ENCODE results near the gene TTLL7.

Gene TTLL7

DNA sequence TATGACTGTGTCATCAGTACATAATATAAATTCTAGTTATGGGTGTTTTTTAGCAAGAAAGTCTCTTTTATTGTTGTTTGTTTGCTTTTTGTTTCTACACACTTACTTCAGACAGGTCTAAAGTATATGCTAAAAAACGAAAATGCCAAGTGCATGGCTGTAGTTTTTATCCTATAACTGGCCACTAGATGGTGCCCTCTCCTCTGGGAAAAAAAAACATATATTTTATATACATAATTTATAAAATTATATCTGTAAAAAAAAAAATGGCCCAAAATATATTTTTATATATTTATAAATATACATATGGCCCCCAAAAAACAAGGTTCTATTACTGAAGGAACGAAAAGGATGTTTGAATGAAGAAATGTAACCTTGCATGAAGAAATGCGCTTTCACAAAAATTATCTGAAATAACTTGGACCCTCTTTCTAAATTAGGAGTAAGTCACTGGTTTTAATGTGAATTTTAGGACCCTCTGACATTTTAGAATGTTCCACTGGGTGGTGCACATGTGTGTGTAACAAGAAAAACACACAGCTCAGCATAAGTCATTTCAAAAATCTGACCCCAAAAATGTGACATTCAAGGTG is 93.5 kb downstream of the TTLL7 start:
- H3K4me1 ChIP-seq (ENCODE audit: control insufficient read depth, insufficient read depth, low read length): peaks cover 19% of the 10 kb centered on the region
- no peaks in the 10 kb centered on the region for H3K9me3 ChIP-seq (replicated peaks; ENCODE audit: low read length)
- H3K4me2 ChIP-seq (ENCODE audit: low read length): no peak overlapping the region
- no peaks in the 10 kb centered on the region for H3K36me3 ChIP-seq (ENCODE audit: insufficient read depth, low read length)
- H3K27me3 ChIP-seq (ENCODE audit: control insufficient read depth, insufficient read depth, low read length): no peaks in the 10 kb centered on the region
- H3K4me3 ChIP-seq (ENCODE audit: low read length): no peak overlapping the region
- H3K9ac ChIP-seq (ENCODE audit: low read depth, low read length): no peak overlapping the region

DNA sequence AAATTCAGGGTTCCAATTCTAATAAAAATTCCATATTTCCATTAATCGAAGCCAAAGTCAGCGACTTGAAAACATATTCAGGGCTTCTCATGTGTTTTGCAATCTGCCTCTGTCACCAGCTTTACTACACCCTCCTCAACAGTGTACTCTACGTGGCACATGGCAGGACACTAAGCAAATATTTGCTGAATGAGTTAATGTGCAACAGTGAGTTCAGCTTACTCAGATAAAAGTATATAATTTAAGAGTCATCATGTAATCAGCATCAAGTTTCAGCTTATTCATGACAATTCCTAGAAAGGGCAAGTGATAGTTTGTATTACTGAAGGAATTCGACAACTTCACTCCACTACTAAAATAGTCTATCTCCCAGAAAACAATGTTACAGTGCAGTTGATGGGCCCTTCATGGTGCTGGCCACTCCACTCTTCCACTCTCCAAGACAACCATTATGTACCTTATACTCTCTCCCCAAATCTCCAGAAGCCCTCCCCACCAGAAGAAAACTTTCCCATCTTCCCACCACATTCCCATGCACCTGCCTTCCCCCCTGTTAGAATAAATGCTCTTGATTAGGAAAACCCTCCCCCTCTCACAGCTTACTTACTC is 97.3 kb downstream of the TTLL7 start:
- H3K27me3 ChIP-seq (ENCODE audit: control insufficient read depth, insufficient read depth, low read length): no peaks in the 10 kb centered on the region
- H3K4me2 ChIP-seq (ENCODE audit: low read length): no peak overlapping the region
- H3K9ac ChIP-seq (ENCODE audit: low read depth, low read length): no peak overlapping the region
- no peaks in the 10 kb centered on the region for H3K36me3 ChIP-seq (ENCODE audit: insufficient read depth, low read length)
- H3K9me3 ChIP-seq (replicated peaks; ENCODE audit: low read length): no peaks in the 10 kb centered on the region
- H3K4me1 ChIP-seq (ENCODE audit: control insufficient read depth, insufficient read depth, low read length): peaks cover 22% of the 10 kb centered on the region
- H3K4me3 ChIP-seq (ENCODE audit: low read length): no peak overlapping the region

DNA sequence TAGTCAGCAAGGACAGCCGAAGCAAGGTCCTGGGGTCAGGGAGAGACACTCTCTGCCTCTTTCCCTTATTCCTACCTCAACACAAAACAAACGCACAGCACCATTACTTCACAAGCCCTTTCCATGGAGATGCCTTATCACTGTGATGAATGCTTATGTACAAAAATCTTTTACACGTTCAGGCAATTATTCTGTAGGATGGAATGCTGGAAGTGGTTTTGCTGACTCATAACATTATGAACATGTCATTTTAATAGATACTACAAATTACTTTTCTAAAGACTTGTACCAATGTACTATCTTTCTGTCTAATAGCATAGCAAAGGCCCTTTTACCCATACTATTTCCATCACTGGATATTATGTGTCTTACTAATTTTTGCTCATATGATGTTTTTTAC is 98.4 kb downstream of the TTLL7 start:
- H3K9me3 ChIP-seq (replicated peaks; ENCODE audit: low read length): no peaks in the 10 kb centered on the region
- no peak overlapping the region for H3K4me3 ChIP-seq (ENCODE audit: low read length)
- H3K4me1 ChIP-seq (ENCODE audit: control insufficient read depth, insufficient read depth, low read length): peaks cover 22% of the 10 kb centered on the region
- H3K27me3 ChIP-seq (ENCODE audit: control insufficient read depth, insufficient read depth, low read length): no peaks in the 10 kb centered on the region
- no peak overlapping the region for H3K9ac ChIP-seq (ENCODE audit: low read depth, low read length)
- no peaks in the 10 kb centered on the region for H3K36me3 ChIP-seq (ENCODE audit: insufficient read depth, low read length)
- no peak overlapping the region for H3K4me2 ChIP-seq (ENCODE audit: low read length)

DNA sequence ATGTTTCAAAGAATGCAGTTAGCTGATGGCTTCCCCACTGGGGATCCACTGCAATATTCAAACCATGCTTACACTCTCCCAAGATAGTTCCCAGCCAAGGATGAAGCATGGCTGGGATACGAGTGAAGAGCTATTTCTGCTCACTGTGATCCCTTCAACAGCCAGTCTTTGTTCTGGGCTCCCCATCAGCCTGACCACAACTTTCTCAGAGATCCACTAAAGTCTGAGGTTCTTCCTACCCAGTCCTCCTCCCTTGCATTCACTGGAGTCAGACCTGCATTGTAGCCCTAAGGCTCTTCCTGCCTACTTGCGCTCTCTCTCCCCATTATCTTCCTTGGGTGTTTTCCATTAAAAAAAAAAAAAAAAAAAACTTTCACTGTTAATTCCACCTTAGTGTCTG is 101.4 kb downstream of the TTLL7 start:
- H3K36me3 ChIP-seq (ENCODE audit: insufficient read depth, low read length): no peaks in the 10 kb centered on the region
- H3K27me3 ChIP-seq (ENCODE audit: control insufficient read depth, insufficient read depth, low read length): no peaks in the 10 kb centered on the region
- H3K4me2 ChIP-seq (ENCODE audit: low read length): no peak overlapping the region
- H3K9me3 ChIP-seq (replicated peaks; ENCODE audit: low read length): no peaks in the 10 kb centered on the region
- no peak overlapping the region for H3K4me3 ChIP-seq (ENCODE audit: low read length)
- H3K9ac ChIP-seq (ENCODE audit: low read depth, low read length): no peak overlapping the region
- H3K4me1 ChIP-seq (ENCODE audit: control insufficient read depth, insufficient read depth, low read length): peaks cover 22% of the 10 kb centered on the region

DNA sequence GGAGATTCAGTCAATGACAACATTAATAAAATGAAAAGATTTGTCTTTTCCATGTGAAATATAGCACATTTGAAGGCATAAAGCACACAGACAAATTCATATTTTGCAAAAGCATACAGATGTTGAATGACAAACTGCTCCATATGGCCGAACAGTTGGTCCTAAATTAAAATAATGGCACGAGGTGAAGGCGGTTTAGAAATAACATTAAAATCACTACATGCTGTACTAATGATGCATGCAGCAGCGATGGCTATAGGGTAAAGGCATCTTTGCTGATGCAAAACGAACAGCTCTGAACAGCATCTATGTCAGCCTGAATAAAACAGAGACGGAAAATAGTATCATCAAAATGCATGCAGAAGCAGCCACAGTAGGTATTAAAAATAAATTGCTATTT is 102.6 kb downstream of the TTLL7 start:
- H3K9me3 ChIP-seq (replicated peaks; ENCODE audit: low read length): no peaks in the 10 kb centered on the region

DNA sequence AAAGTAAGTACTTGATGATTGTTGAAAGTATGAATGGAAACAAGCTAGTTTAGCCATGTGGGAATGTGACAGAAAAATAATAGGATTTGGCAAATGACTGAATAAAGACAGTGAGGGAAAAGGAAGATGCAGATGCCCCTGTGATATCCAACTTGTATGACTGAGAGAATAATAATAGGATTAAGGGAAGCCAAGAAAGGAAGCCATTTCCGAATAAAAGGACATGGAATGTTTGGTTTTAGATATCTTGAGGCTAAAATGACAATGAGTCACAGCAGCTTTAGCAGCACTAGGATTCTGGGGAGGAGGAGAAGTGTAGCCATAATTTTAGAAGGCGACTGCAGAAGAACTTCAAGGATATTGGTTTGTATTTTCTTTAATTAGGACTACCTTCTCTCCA is 109.2 kb downstream of the TTLL7 start:
- H3K4me1 ChIP-seq (ENCODE audit: control insufficient read depth, insufficient read depth, low read length): peaks cover 6% of the 10 kb centered on the region
- H3K4me2 ChIP-seq (ENCODE audit: low read length): peak overlapping the region; percentile 25
- H3K36me3 ChIP-seq (ENCODE audit: insufficient read depth, low read length): no peaks in the 10 kb centered on the region
- no peaks in the 10 kb centered on the region for H3K27me3 ChIP-seq (ENCODE audit: control insufficient read depth, insufficient read depth, low read length)
- no peaks in the 10 kb centered on the region for H3K9me3 ChIP-seq (replicated peaks; ENCODE audit: low read length)
- H3K9ac ChIP-seq (ENCODE audit: low read depth, low read length): no peak overlapping the region
- H3K4me3 ChIP-seq (ENCODE audit: low read length): no peak overlapping the region

More for the DNA sequence above, 102.6 kb downstream of the TTLL7 start:
- H3K4me3 ChIP-seq (ENCODE audit: low read length): no peak overlapping the region
- H3K4me1 ChIP-seq (ENCODE audit: control insufficient read depth, insufficient read depth, low read length): peaks cover 12% of the 10 kb centered on the region
- H3K9ac ChIP-seq (ENCODE audit: low read depth, low read length): no peak overlapping the region
- H3K4me2 ChIP-seq (ENCODE audit: low read length): no peak overlapping the region
- no peaks in the 10 kb centered on the region for H3K27me3 ChIP-seq (ENCODE audit: control insufficient read depth, insufficient read depth, low read length)
- H3K36me3 ChIP-seq (ENCODE audit: insufficient read depth, low read length): no peaks in the 10 kb centered on the region

GRCh38 chr1:83887483-83887882 is 111.4 kb downstream of the TTLL7 start:
- no peaks in the 10 kb centered on the region for H3K27me3 ChIP-seq (ENCODE audit: control insufficient read depth, insufficient read depth, low read length)
- H3K4me2 ChIP-seq (ENCODE audit: low read length): no peak overlapping the region

DNA sequence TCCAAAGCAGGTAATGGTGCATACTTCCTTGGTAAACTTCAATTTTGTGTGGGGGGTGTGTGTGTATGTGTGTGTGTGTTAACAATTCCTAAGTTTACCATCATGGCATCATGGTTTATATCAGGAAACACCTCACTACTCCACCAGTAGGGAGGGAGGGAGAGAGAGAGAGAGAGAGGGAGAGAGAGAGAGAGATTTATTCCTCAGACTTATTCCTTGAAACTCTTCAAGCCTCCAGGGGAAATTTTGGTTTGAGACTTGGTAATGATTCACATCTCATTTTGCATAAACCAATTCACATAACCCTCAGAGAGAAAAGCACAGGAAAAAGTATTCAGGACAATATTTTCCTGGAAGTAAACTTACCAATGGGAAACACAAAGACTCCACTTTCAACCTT is 115.0 kb downstream of the TTLL7 start:
- no peaks in the 10 kb centered on the region for H3K4me1 ChIP-seq (ENCODE audit: control insufficient read depth, insufficient read depth, low read length)
- no peak overlapping the region for H3K9ac ChIP-seq (ENCODE audit: low read depth, low read length)
- H3K4me2 ChIP-seq (ENCODE audit: low read length): no peak overlapping the region
- no peaks in the 10 kb centered on the region for H3K36me3 ChIP-seq (ENCODE audit: insufficient read depth, low read length)
- H3K27me3 ChIP-seq (ENCODE audit: control insufficient read depth, insufficient read depth, low read length): no peaks in the 10 kb centered on the region
- H3K9me3 ChIP-seq (replicated peaks; ENCODE audit: low read length): no peaks in the 10 kb centered on the region
- no peak overlapping the region for H3K4me3 ChIP-seq (ENCODE audit: low read length)

More at GRCh38 chr1:83887483-83887882, 111.4 kb downstream of the TTLL7 start:
- H3K36me3 ChIP-seq (ENCODE audit: insufficient read depth, low read length): no peaks in the 10 kb centered on the region
- H3K9ac ChIP-seq (ENCODE audit: low read depth, low read length): no peak overlapping the region
- H3K4me1 ChIP-seq (ENCODE audit: control insufficient read depth, insufficient read depth, low read length): peaks cover 6% of the 10 kb centered on the region
- H3K9me3 ChIP-seq (replicated peaks; ENCODE audit: low read length): no peaks in the 10 kb centered on the region
- no peak overlapping the region for H3K4me3 ChIP-seq (ENCODE audit: low read length)

DNA sequence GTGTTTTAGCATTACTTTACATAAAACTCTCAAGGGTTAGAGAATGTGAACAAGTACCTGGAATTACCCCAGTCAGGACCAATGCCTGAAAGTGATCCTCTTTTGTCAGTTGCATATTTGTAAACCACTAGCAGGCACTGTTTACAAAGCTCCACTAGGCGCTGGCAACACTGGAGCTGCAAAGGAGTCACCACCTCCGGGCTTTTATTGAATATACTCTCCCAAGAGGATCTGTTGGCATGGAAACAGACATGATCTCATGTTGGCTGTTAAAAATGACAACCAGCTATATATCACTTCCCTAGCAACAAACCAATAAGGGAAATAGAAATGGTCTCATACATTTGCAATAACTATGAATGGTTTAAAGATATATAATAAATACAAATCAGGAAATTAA is 116.0 kb downstream of the TTLL7 start:
- H3K27me3 ChIP-seq (ENCODE audit: control insufficient read depth, insufficient read depth, low read length): no peaks in the 10 kb centered on the region
- no peaks in the 10 kb centered on the region for H3K9me3 ChIP-seq (replicated peaks; ENCODE audit: low read length)
- no peaks in the 10 kb centered on the region for H3K4me1 ChIP-seq (ENCODE audit: control insufficient read depth, insufficient read depth, low read length)
- H3K4me3 ChIP-seq (ENCODE audit: low read length): no peak overlapping the region
- no peaks in the 10 kb centered on the region for H3K36me3 ChIP-seq (ENCODE audit: insufficient read depth, low read length)
- no peak overlapping the region for H3K4me2 ChIP-seq (ENCODE audit: low read length)
- no peak overlapping the region for H3K9ac ChIP-seq (ENCODE audit: low read depth, low read length)

DNA sequence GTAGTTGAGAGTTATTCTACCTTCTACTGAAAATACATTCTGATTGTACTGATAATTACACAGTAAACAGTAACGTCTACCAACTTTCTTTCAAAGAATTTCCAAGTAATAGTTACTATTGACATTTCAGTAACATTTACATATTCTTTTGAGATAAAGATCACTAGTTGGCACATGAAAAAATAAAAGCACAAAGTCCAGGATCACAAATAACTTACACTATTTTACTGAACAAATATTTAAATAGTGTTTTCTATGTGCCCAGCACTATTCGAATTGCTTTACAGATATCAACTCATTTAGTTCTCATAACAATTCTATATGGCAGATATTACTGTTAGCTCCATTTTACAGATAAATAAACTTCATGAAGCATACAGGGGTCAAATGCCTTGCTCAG is 126.4 kb downstream of the TTLL7 start:
- Histone ChIP-seq H3K4me3 (ENCODE audit: low read length) (no peak overlapping the region), H3K4me2 (ENCODE audit: low read length) (no peak overlapping the region), H3K36me3 (ENCODE audit: insufficient read depth, low read length) (no peaks in the 10 kb centered on the region), H3K9me3 (replicated peaks; ENCODE audit: low read length) (no peaks in the 10 kb centered on the region), H3K27me3 (ENCODE audit: control insufficient read depth, insufficient read depth, low read length) (no peaks in the 10 kb centered on the region), H3K9ac (ENCODE audit: low read depth, low read length) (no peak overlapping the region), H3K4me1 (ENCODE audit: control insufficient read depth, insufficient read depth, low read length) (no peaks in the 10 kb centered on the region)

GRCh38 chr1:83864991-83865390 is 133.9 kb downstream of the TTLL7 start:
- H3K4me2 ChIP-seq (ENCODE audit: low read length): no peak overlapping the region
- no peak overlapping the region for H3K9ac ChIP-seq (ENCODE audit: low read depth, low read length)
- no peaks in the 10 kb centered on the region for H3K27me3 ChIP-seq (ENCODE audit: control insufficient read depth, insufficient read depth, low read length)
- H3K4me1 ChIP-seq (ENCODE audit: control insufficient read depth, insufficient read depth, low read length): no peaks in the 10 kb centered on the region
- no peaks in the 10 kb centered on the region for H3K36me3 ChIP-seq (ENCODE audit: insufficient read depth, low read length)
- no peaks in the 10 kb centered on the region for H3K9me3 ChIP-seq (replicated peaks; ENCODE audit: low read length)
- no peak overlapping the region for H3K4me3 ChIP-seq (ENCODE audit: low read length)

- H3K9me3 ChIP-seq (replicated peaks; ENCODE audit: low read length): no peaks in the 10 kb centered on the region
- H3K4me2 ChIP-seq (ENCODE audit: low read length): peak overlapping the region; percentile 33
- no peak overlapping the region for H3K9ac ChIP-seq (ENCODE audit: low read depth, low read length)
- H3K36me3 ChIP-seq (ENCODE audit: insufficient read depth, low read length): no peaks in the 10 kb centered on the region
- no peaks in the 10 kb centered on the region for H3K4me1 ChIP-seq (ENCODE audit: control insufficient read depth, insufficient read depth, low read length)
- peak overlapping the region; percentile 55 for H3K4me3 ChIP-seq (ENCODE audit: low read length)
- H3K27me3 ChIP-seq (ENCODE audit: control insufficient read depth, insufficient read depth, low read length): no peaks in the 10 kb centered on the region
Observed at GRCh38 chr1:83860490-83861221, 138.3 kb downstream of the TTLL7 start.
